Tibial artery (tissue), 4 donors: ENCODE data around the gene GRM5.
A peak's percentile ranks its signal among the peaks of the same experiment; 100 is the strongest.
"Not testable (repeated sequence)": the region's sequence is repeated elsewhere in the genome, so short reads cannot be mapped to it uniquely, and the experiment has no call there.

Source experiments
- DNase-seq, 2 donors: peaks; one replicate each; pipeline ENCODE4 v3.0.0-alpha.2; 2019
- H3K27ac ChIP-seq, 2 donors: fragments of 200-600 bp; sonication (generic) in 1 of 2; 1 replicate in 1 of 2; 2 replicates in 1 of 2; pipeline ENCODE4 v1.5.1; 2018 to 2019; ENCODE audit warnings: mild to moderate bottlenecking in 1 of 2
- H3K27me3 ChIP-seq, 2 donors: fragments of 200-600 bp; sonication (generic) in 1 of 2; one replicate each; pipeline versions ENCODE4 v1.5.1 to v1.6.0; 2016 to 2019
- H3K36me3 ChIP-seq, 3 donors: fragments of 200-600 bp; sonication (generic) in 2 of 3; one replicate each; pipeline ENCODE4 v1.5.1; 2016 to 2019; ENCODE audit warnings: mild to moderate bottlenecking in 2 of 3
- H3K4me1 ChIP-seq, 4 donors: fragments of 200-600 bp; sonication (generic) in 2 of 4; 1 replicate in 3 of 4; 2 replicates in 1 of 4; pipeline ENCODE4 v1.5.1; 2016 to 2019
- H3K4me3 ChIP-seq, 2 donors: fragments of 200-600 bp; sonication (generic) in 1 of 2; 1 replicate in 1 of 2; 2 replicates in 1 of 2; pipeline ENCODE4 v1.5.1; 2018 to 2019; ENCODE audit warnings: mild to moderate bottlenecking in 2 of 2
- H3K9me3 ChIP-seq, 3 donors: fragments of 200-600 bp; sonication (generic) in 1 of 3; one replicate each; pipeline ENCODE4 v1.5.1; 2016 to 2019
- intact Hi-C: fragments of 100-400 bp; cut with DNase I; formaldehyde crosslinking; loops from one replicate; pipeline ENCODE4 v1.15.0; 2023; ENCODE audit warnings: low total_unique reads
- TF ChIP-seq, protein P1 (sequence below), 2 experiments: fragments of 200-600 bp in 1 of 2; fragments of 450-650 bp in 1 of 2; IDR thresholded peaks; one replicate each; pipeline ENCODE4 v1.5.1; 2017 to 2019; ENCODE audit warnings: antibody characterized with exemption in 2 of 2, mild to moderate bottlenecking in 1 of 2, moderate library complexity in 1 of 2

The GRM5 gene

DNA sequence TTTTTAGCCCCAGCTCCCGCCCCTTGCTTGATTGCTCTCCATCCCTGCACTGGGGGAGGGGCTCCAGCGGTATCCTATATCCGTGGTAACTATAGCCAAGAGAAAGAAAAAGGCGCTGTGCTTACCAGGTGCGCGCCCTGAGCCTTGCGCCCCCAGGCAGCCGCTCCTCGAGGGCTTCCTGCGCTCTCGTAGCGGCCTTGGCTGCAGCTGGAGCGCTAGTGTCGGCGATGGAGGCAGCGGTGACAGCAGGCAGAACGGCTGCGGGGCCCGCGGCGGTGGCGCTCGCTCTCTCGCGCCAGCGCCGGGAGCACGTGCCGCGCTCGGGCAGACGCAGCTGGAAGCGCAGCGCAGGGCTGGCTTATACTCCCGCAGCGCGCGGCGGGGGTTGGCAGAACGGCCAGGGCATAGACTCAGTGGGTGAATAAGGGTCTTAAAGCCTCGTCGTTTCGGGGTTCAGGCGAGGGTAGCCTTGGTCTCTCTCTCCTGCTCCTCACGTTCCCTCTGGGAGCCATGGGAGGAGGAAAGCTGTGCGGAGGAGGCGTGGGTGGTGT lies at the start of gene GRM5:
Gene GRM5, minus strand, starts transcription at position 332 of the 551 bp plus-strand sequence. CDS start 18,110 bp downstream, outside the sequence.
- peaks cover 0 to 14% of the 10 kb centered on the region in 2 donors for H3K27me3 ChIP-seq
- H3K27ac ChIP-seq, DNase-seq, H3K36me3 ChIP-seq, H3K4me3 ChIP-seq, H3K9me3 ChIP-seq, H3K4me1 ChIP-seq, intact Hi-C loops: not testable (repeated sequence)

DNA sequence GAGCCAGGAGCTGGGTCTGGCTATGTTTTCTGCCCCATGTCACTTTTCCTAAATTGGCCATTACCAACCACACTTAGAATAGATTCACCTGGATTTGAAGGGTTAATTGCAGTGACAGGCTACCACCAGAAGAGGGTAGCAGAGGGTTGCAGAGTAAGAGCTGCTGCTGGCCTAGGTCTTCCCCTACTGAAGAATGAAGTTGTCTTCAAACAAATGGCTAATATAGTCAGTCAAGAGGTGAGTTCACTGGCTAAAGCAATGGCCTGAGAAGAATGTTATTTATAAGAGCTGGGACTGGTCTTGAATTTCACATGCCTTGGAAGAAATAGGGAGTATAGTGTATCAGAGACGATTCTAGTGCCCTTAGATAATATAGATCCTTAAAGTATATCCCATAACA lies 32.2 kb upstream of the GRM5 start:
- H3K9me3 ChIP-seq, DNase-seq, H3K27ac ChIP-seq, H3K4me1 ChIP-seq, H3K36me3 ChIP-seq, H3K27me3 ChIP-seq, H3K4me3 ChIP-seq: not testable (repeated sequence)
- intact Hi-C loops = loop anchor here (10.0 kb wide), 1 partner anchor 527 kb away; no protein-coding TSS in a partner anchor
- TF ChIP-seq, protein P1, sequence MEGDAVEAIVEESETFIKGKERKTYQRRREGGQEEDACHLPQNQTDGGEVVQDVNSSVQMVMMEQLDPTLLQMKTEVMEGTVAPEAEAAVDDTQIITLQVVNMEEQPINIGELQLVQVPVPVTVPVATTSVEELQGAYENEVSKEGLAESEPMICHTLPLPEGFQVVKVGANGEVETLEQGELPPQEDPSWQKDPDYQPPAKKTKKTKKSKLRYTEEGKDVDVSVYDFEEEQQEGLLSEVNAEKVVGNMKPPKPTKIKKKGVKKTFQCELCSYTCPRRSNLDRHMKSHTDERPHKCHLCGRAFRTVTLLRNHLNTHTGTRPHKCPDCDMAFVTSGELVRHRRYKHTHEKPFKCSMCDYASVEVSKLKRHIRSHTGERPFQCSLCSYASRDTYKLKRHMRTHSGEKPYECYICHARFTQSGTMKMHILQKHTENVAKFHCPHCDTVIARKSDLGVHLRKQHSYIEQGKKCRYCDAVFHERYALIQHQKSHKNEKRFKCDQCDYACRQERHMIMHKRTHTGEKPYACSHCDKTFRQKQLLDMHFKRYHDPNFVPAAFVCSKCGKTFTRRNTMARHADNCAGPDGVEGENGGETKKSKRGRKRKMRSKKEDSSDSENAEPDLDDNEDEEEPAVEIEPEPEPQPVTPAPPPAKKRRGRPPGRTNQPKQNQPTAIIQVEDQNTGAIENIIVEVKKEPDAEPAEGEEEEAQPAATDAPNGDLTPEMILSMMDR (IDR thresholded peaks at IDR 0.05) = peak; percentile 61 to 65

DNA sequence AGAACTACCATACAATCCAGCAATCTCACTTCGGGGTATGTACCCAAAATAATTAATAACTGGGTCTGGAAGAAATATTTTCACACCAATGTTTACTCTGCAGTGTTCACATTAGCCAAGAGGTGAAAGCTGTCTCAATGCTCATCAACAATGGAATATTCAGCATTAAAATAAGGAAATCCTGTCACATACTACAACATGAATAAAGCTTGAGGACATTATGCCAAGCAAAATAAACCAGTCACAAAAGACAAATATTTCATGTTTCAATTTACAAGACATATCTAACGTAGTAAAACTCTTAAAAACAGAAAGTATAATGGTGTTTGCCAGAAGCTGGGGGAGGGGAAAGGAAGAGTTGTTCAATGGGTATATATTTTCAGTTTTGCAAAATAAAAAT lies 28.0 kb upstream of the GRM5 start:
- H3K4me1 ChIP-seq, DNase-seq, H3K4me3 ChIP-seq, H3K9me3 ChIP-seq, H3K36me3 ChIP-seq, H3K27me3 ChIP-seq, H3K27ac ChIP-seq: not testable (repeated sequence)
- intact Hi-C loops = loop anchor here (10.0 kb wide), 1 partner anchor 531 kb away; no protein-coding TSS in a partner anchor

DNA sequence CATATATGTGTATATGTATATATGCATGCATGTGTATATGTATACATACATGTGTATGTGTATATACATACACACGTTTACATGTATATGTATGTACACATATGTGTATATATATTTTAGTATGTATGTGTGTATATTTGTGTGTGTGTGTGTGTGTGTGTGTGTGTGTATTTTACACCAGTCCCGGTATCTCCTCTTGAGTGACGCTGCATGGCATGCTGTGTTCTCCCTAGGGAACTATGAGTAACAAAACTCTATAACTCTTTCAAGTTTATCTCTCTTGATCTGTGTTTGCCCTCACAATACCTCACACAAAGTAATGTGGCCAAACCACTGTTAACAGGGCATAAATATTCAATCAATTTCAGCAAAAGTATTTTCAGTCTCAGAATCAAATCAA lies 19.2 kb upstream of the GRM5 start:
- DNase-seq, intact Hi-C loops, H3K27ac ChIP-seq, H3K9me3 ChIP-seq, H3K27me3 ChIP-seq, H3K4me1 ChIP-seq, H3K4me3 ChIP-seq, H3K36me3 ChIP-seq: not testable (repeated sequence)

DNA sequence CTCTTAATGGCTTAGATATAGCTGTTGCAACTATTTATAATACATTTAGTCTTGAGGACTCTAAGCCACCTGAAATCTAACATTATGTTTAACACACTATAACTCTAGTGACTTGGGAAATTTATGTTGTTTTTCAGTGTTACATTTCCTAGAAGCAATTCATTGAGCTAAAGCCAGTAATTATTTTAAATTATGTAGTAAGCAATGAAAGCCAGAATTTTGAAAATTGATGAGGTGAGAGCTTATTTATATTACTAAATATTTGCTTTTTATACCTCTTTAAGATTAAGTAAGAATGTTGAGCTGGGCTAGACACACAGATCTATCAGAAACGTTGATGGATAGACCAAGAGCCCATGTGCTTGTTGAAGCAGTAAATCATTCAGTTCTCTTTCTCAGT lies 5.1 kb upstream of the GRM5 start:
- DNase-seq, H3K27ac ChIP-seq, H3K9me3 ChIP-seq, H3K36me3 ChIP-seq, H3K4me1 ChIP-seq, intact Hi-C loops, H3K4me3 ChIP-seq, H3K27me3 ChIP-seq: not testable (repeated sequence)

DNA sequence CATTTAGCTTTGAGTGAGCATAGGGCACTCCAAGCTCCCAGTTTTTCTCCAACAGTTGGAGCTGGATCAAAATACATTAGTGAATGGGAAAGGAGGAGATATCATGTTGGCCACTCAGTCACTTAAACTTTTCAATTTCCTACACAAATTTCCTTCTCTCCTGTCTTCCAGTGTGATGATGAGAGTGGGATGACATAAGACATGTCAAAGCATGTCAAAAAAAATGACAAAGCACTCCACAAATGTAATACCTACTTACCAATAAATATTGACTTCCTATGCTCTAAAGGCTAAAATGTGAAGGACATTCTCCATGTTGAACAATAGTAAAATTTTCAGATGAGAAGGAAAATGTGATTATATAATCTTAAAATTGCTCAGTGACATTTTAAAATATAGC lies 1.5 kb upstream of the GRM5 start:
- peaks cover 0 to 7% (median 5%) of the 10 kb centered on the region in 4 donors for H3K4me1 ChIP-seq
- no peak overlapping the region for H3K27ac ChIP-seq
- no peaks in the 10 kb centered on the region for H3K9me3 ChIP-seq
- peaks cover 0 to 14% of the 10 kb centered on the region in 2 donors for H3K27me3 ChIP-seq
- no peak for DNase-seq
- H3K36me3 ChIP-seq = no peaks in the 10 kb centered on the region
- TF ChIP-seq, protein P1 (IDR thresholded peaks at IDR 0.05) = no peak
- intact Hi-C loops = no loop called here
- no peak overlapping the region for H3K4me3 ChIP-seq

DNA sequence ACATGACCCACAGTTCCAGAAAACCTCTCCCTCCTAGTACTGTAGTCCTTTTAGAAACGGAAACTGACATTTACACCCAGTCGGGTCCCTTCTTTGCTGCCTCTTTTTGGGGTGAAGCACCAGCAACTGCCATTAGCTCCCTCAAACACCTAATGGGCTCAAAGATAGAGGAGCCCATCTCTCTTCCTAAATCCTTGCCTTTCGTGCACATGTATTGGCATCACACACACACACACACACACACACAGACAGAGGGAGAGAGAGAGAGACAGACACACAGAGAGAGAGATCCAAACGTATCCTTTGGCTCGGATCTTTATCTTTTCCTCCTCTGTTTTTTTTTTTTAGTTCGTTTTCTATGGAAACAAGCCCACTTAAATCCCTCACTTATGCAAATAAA lies 716 bp downstream of the GRM5 start:
- TF ChIP-seq, protein P1 (IDR thresholded peaks at IDR 0.05) = no peak
- H3K27ac ChIP-seq = no peak overlapping the region
- intact Hi-C loops = no loop called here
- no peak for DNase-seq
- H3K4me1 ChIP-seq = peaks cover 0 to 7% (median 5%) of the 10 kb centered on the region in 4 donors
- peaks cover 0 to 14% of the 10 kb centered on the region in 2 donors for H3K27me3 ChIP-seq
- no peaks in the 10 kb centered on the region for H3K9me3 ChIP-seq
- no peak overlapping the region for H3K4me3 ChIP-seq
- no peaks in the 10 kb centered on the region for H3K36me3 ChIP-seq

DNA sequence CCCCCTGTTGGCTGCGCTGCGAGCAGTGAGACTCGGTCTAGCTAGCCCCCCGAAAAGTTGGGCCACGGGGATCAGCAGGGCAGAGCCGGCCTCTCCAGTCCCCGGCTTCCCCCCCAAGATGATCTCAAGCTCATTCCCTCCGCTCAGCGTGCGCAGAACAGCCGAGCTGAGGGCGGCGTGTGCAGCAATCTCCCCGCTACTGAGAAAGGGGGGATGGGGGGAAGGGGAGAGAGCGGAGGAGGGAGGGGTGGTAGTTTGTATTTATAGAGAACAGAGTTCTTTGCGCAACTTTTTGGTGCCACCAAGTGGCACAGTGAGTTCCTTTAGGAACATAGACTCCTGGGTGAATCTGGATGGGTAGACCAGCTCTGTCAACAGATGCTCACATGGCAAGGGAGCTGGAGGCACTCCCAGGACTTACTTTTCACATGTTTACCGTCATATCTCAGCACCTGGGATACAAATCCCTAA lies 2.3 kb downstream of the GRM5 start:
- intact Hi-C loops, H3K27ac ChIP-seq, H3K4me3 ChIP-seq, H3K9me3 ChIP-seq, H3K4me1 ChIP-seq, DNase-seq, H3K36me3 ChIP-seq: not testable (repeated sequence)
- peaks cover 0 to 14% of the 10 kb centered on the region in 2 donors for H3K27me3 ChIP-seq

DNA sequence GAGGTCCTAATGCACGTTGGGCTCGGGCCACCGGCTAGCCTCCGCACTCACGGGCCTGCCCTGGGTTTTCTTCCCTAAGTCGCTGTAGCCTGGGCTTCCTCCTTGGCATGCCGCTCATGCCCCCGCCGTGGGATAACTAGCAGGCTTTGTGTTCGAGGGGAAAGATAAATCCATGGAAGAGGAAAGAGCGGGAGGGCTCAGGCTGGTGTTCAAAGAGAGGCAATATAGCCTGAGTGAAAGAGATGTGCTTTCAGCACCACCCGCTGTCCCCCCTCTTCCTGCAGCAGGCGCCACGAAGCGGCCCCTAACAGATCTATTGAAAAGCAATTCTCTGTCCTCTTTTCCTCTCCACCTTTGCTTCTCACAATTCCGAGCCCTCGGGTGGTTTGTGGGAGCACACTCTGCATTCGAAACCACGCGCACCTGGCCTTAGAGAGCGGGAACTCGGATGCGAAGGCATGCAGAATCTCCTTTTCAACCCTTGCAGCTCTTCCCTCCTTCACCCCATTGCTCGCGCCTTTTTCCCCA lies 2.9 kb downstream of the GRM5 start:
- H3K36me3 ChIP-seq, intact Hi-C loops, H3K4me3 ChIP-seq, H3K27ac ChIP-seq, DNase-seq, H3K9me3 ChIP-seq, H3K4me1 ChIP-seq: not testable (repeated sequence)
- H3K27me3 ChIP-seq = peaks cover 0 to 14% of the 10 kb centered on the region in 2 donors

DNA sequence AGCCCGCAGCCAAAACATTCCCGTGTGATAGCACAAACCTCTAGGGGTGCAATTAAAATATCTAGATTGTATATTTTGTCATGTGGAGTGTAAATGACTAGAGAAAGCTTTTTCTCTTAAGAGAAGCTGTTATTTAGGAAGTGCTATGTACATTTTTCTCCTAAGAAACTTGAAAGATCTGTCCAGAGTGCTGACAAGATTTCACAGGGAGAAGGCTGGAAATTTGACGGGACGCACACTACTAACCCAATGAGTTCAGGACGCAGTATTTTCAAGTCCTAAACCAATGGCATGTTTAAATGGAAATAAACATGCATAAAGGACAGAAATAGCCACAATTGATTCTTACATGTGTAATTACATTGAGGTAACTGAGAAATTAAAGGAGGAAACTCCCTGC lies 3.9 kb downstream of the GRM5 start:
- intact Hi-C loops, H3K4me1 ChIP-seq, H3K9me3 ChIP-seq, DNase-seq, H3K27ac ChIP-seq, H3K4me3 ChIP-seq, H3K36me3 ChIP-seq: not testable (repeated sequence)
- peaks cover 0 to 14% of the 10 kb centered on the region in 2 donors for H3K27me3 ChIP-seq

DNA sequence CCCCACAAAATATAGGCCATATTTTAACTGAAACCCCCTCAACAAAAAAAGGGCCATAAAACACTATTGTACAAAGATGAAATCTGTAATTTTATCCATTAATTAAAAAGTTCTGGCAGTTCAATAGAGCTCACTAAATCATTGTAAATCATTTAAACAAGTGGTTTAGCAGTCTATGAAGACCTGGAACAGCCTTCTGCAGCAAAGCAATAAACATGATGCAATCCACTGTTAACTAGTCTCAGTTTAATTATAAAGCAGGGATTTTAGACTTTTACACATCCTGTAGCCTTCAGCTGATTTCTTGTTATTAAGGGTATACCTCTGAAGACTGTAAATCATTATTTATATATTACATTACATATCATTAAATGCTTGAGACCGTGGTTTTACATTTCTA lies 8.4 kb downstream of the GRM5 start:
- H3K9me3 ChIP-seq, H3K4me1 ChIP-seq, H3K36me3 ChIP-seq, DNase-seq, intact Hi-C loops, H3K27me3 ChIP-seq, H3K27ac ChIP-seq, H3K4me3 ChIP-seq: not testable (repeated sequence)
